Renal cortical epithelial cell (primary cell): Measurements from ENCODE around the gene ASIC2. TPM values are rescaled to one million over a fixed set of nuclear protein-coding genes. Genes with fewer than 3 reads are reported as not detected.

Experiments
- DNase-seq: peaks from one replicate; pipeline ENCODE4 v3.0.0-alpha.2; 2011; ENCODE audit warnings: low read depth
- total RNA-seq: library from RNA; depleted of rRNA; stranded (reverse); fragments of >200 nt; gene quantifications from 2 replicates; pipeline ENCODE4 v1.2.3, GENCODE V29; 2014

The ASIC2 gene
- total RNA-seq, 1 donor from 2014 or later = 13.6 TPM

- peak; percentile 86 for DNase-seq
Measured at GRCh38 chr17:33072421-33073161, 220.5 kb downstream of the ASIC2 start.

- DNase-seq = no peak
Measured at GRCh38 chr17:33071656-33072055, 221.4 kb downstream of the ASIC2 start.

- DNase-seq = peak; percentile 68
Measured at GRCh38 chr17:33057564-33057963, 235.5 kb downstream of the ASIC2 start.

- DNase-seq = no peak
Measured at GRCh38 chr17:33056399-33057146, 236.5 kb downstream of the ASIC2 start.

GRCh38 chr17:33055746-33056145, 237.3 kb downstream of the ASIC2 start:
- DNase-seq = no peak

- peak; percentile 43 for DNase-seq
Measured at GRCh38 chr17:33055171-33055611, 237.9 kb downstream of the ASIC2 start.

- no peak for DNase-seq
Measured at GRCh38 chr17:33054412-33054811, 238.7 kb downstream of the ASIC2 start.

- DNase-seq = peak; percentile 90
Measured at GRCh38 chr17:33053676-33054075, 239.4 kb downstream of the ASIC2 start.

GRCh38 chr17:33052856-33053255, 240.2 kb downstream of the ASIC2 start:
- DNase-seq = peak; percentile 29

GRCh38 chr17:33050611-33051140, 242.4 kb downstream of the ASIC2 start:
- no peak for DNase-seq

- peak; percentile 38 for DNase-seq
Measured at GRCh38 chr17:33049781-33050414, 243.2 kb downstream of the ASIC2 start.

- DNase-seq = no peak
Measured at GRCh38 chr17:33046361-33047255, 246.5 kb downstream of the ASIC2 start.

GRCh38 chr17:33045216-33045615, 247.9 kb downstream of the ASIC2 start:
- DNase-seq = no peak

- no peak for DNase-seq
Measured at GRCh38 chr17:33044771-33045170, 248.3 kb downstream of the ASIC2 start.

GRCh38 chr17:33040461-33040860, 252.6 kb downstream of the ASIC2 start:
- DNase-seq = no peak

GRCh38 chr17:33039874-33040273, 253.2 kb downstream of the ASIC2 start:
- DNase-seq = peak; percentile 67

GRCh38 chr17:33038740-33039139, 254.4 kb downstream of the ASIC2 start:
- peak; percentile 42 for DNase-seq

GRCh38 chr17:33033176-33033575, 259.9 kb downstream of the ASIC2 start:
- no peak for DNase-seq

- peak; percentile 13 for DNase-seq
Measured at GRCh38 chr17:33028778-33029177, 264.3 kb downstream of the ASIC2 start.

- no peak for DNase-seq
Measured at GRCh38 chr17:33028061-33028460, 265.0 kb downstream of the ASIC2 start.
